HG03064 (cell line): ENCODE measurements around the gene TEPSIN.
"Not testable (repeated sequence)": the region's sequence is repeated elsewhere in the genome, so short reads cannot be mapped to it uniquely, and the experiment has no call there.

Experiments used
- ATAC-seq: cut with Tn5 transposase; IDR thresholded peaks from one replicate; pipeline ENCODE4 v1.9.1; 2021; ENCODE audit warnings: low read depth; ENCODE audit not compliant: unreplicated experiment

Gene TEPSIN

DNA sequence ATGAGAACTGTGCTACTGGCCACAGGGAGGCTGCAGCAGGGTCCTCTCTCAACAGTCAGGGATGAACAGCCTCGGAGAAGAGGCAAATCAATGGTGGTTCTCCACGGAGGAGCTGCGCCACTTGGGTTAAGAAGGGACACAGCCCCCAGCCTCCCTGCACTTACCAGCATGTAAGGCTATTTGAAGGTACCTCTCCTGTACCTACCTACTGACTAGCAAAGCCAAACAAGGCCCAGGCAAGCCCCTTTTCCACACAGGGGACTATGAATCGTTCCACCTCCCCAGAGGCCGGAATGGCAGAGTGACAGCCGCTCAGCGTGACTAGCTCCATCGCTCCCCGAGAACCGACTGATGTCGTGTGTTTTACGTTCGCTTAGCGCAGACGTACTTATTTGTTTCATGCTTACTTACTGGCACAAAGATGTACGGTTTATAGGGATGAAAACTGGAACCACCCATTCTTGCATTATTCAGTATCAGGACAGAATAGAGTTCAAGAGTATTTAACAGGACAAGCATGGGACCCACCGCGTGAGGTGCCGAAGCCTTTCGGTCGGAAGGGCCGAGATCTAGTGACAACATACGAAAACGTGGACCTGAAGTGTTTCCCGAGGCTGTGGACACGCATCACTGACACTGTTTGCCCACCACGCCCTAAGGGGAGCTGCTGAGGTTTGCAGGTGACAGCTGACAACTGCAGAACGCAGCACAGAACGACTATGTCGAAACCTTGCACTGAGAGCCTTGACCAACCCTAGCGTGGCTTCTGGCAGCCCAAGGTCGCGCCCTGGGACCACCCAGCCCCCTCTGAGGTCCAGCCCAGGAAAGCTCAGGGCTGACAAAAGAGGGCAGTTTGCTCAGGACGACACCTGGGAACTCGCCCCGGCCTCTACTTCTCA is 1.0 kb downstream of the TEPSIN start:
- ATAC-seq, result no peak

DNA sequence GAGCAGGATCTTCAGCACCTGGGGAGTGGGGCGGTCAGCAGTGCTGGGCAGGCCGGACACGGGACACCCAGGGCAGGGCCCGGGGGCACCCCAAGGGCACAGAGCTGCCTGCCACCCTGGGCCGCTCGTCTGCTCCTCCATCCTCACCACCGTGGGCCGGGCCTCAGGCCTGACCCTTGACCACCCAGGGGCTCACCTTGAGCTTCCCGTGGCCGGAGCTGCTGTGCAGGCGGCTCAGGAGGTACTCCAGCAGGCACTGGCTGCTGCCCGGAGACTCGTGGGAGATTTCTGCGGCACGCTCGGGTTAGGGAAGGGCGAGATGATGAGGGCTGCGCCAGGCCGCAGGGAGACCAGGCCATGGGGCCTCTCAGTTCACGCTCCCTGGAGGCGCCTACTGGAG is 2.1 kb downstream of the TEPSIN start:
- no peak for ATAC-seq

DNA sequence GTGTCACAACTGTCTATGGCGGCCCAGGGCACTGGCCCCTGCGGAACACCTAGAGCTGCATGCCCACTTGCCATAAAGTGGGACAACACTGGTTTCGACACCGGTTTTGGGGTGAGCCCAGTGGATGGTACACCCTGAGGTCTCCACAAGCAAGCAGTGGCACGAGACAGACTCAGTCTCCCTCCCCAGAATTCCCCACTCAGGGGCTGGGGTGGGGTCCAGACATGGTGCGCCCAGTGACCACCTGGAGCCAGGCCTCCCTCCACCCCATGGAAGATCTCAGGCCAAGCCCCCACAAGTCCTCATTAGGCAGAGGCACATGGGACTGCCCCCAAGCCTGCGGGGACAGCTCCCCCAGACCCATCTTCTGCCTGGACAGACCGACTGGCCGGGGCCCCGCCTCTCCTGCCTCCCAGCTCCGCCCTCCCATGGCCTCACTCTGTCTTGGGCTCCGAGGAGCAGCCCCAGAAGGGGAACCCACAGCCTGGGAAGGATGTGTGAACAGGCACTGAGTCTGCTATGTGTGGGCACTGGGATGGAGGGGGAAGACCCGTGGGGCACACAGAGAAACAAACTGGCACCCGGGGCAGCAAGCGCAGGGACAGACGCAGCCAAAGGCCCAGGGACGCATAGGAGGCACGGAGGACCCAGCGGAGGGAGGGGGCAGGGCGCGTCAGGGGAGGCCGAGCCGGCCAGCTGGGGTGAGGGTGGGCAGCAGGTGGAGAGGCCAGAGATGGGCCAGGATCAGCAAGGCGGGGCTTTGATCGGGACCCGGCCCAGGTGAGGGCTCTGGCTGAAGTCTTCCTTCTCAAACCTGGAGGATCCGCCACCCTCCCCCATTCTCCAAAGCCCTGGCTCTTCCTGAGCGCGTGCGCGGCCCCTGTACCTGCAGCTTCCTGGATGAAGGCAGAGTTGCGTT is 2.8 kb downstream of the TEPSIN start:
- no peak for ATAC-seq

DNA sequence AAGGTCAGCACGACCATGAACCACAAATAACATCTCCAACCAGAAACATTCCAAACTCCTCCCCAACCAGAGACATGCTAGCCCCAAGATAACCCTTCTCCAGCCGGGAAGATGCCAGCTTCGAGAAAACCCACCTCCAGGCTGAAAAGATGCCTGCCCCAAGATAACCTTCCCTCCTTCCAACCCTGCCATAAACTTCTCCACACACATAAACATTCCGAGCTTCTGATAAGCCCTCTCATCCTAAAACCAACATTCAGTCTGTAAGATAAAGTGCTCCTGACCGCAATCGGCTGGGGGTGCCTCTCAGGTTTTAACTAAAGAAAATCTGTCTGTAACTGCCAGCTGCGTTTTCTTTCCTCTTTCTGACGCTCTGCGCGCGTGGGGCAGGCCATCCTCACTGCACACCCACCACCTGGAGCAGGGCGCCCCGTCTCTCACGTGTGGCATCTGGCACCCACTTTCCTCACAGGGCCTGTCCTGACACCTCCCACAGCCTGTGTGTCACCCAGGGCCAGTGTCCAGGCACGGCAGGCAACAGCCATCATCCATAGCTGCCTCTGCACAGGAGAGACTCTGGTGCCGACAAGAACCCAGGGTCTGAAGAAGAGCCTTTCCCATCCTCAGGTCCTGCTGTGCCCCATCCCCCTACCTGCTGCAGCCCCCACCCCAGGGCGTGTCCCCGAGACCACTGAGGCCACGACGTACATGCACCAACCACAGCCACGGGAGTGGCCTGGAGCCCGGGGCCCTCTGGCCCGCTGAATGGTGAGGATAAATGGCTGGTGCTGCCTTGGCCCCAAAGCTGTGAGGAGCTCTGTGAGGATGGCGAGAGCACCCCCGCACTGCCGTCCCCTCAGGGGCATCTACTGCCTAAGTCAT is 3.7 kb downstream of the TEPSIN start:
- ATAC-seq, result no peak

DNA sequence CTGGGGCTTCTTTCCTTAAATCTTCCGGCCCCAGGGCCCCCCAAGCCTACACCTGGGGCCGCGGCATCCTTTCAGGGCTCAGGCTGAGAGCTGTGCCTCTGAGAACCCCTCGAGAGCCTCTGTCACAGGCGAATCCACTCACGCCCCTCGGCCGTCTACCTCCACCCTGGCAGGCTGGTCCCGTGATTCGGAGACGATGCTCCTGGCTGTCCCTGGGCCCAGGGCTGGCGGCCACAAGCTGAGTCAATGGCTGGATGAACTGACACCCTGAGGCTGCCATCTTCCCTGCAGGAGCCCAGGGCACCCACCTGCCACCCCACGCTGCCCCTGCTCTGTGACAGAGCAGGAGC is 4.4 kb downstream of the TEPSIN start:
- ATAC-seq, result no peak

DNA sequence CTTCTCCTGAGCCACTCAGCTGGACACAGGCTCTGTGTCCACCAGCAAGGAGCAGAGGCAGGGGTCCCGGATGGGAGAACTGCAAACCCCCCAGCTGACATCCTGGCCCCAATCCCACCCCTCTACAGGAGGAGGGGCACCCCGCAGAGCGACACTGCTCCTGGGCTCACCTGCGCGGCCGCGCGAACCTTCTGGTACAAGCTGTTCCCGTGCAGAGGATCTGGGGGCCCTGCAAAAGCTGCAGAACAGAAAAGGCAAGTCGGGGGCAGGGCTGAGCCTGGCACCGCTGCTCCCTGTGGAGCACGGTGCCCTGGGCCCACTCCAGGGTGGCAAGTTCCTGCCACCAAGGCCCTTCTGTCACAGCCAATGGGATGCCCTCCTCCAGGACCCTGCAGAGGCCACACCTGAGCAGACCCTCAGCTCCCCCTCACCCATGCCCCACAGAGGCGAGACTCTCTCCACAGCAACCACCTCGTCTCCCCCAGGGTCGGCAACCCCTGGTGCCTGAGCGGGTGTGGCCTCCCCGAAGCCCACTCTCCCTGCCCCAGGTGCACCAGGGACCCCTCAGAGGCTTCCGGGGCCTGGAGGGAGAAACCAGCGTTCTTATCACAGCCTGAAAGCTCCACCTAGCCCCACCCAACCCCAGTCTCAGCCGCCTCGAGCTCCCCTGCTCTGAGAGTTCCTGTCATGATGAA is 4.9 kb downstream of the TEPSIN start:
- no peak for ATAC-seq

DNA sequence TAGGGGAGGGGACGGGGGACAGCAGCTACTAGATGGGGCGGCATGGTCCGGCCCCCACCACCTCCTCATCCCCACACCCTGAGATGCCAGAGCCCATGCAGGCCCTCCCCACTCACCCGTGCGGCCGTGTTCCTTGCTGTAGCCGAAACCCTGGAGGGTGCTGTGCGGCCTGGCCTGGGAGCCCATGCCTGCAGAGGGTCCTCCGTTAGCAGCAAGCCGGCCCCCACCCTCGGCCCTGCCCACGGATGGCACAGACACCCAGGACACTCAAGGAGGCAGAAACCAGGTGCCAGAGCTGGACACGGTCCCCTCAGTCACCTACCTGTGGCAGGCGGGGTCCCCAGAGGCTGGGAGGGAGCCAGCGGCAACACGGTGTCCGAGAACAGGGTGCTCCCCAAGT is 5.5 kb downstream of the TEPSIN start:
- no peak for ATAC-seq

DNA sequence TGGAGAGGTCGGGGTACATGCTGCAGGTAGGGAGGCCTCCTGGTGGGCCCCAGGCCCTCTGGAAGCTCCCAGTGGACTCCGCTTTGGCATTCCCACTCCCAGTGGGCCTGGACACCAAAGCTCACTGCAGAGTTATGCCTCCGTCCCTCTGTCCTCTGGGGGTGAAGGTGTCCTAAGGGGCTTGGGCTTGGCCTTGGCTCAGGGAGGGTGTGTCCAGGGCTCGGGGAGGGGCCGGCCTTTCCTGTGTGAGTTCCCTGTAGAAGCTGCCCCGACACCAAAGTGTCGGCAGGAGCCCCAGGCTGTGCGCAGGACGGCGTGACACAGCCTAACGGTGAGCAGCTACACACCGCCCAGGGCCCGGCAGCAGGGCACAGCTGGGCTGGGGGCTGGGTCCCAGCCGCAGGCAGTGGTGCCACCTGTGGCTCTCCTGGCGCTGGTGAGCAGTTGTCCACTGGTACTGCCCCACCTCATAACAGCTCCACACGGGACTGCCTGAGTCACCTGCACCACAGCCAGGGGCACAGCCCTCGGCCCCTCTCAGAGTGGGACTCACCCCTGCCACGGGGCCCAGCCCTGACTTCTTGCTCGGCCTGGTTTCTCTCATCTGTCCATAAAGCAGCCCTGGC is 6.1 kb downstream of the TEPSIN start:
- no peak for ATAC-seq

DNA sequence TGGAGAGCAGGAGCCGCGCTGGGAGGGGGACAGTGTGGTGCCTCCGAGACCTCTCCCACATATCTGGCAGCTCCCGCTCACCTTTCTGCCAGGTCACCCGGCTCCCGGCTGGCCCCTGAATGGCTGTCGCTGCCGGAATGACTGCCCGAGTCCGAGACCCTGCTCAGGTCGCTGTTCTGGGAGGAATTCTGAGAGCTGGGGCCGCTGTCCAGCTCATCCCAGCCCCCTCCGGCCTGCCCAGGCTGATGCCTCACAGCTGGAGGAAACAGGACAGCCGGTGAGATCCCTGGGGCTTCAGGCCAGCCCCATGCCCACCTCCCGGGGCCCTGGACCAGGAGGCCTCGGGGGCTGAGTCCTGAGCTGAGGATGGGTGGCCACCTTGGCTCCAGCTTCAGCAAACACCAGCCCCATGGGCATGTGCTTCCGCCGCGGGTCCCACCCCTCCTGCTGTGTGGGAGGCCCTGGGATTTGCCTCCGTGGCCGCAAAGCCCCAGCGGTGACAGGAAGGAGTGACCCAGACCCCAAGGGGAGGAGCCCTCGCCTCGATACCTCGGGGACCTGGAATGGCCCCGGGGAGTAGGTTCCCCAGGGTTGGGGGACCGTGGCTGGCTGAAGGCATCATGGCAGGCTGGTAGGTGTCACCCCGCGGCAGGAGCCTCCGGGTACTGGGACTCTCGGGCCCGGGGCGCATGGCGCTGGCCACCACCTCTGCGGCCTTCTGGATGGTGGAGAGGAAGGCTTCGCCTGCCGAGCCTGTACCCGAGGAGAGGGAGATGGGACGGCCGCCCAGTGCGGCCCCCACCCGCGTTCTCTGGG is 6.9 kb downstream of the TEPSIN start:
- no peak for ATAC-seq

DNA sequence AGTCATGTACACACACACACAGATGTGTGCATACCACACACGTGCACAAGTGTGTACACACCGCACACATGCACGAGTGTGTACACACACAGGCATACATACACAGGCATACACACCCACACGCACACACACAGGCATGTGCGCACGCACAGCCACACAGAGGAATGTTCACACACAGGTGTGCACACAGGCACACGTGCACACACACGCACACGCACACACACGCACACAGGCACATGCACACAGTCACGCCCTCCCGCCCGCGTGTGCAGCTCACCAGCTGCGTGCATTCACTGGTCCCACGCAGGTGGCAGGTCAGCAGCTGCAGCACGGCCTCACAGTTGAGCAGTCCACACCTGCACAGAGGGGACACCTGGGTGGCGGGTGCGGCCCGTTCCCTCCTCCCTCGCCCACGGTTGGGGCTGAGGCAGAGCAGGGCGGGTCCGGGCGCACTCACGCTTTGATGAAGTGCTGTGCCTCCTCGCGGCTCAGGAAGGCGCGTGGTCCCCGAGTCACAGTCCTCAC is 7.7 kb downstream of the TEPSIN start:
- no peak for ATAC-seq

DNA sequence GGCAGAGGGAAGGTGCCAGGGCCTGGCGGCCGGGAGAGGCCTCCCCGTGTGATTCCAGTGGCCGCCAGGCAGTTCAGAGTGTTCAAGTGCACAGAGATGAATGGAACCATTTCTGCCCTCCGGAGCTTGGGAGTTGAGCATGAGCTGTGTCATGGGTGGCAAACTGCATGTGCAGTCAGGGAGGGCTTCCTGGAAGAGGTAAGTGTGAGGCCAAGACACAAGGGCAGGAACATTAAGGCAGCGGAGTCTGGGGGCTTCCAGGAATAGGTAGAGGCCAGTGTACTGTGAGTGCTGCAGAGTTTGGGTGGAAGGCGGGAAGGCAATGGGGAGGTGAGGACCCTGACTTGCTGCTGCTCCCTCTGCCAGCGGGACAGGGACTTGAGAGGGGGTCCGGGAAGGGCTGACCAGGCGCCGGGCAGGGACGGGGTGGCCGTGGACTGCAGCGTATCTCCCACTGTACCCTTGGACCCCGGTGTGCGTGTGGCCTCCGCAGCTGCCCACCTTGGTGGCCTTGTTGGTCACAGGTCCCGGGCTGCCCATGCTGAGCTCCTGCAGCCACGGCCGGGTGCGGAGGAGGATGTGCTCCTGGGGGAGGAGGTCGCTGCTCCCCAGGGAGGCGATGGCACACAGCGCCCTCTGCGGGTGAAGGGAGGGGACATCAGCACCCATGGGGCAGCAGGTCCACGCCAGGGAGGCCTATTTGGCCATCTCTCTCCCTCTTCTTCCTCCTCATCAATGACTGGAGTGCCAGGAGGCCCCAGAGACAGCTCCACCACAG is 8.6 kb downstream of the TEPSIN start:
- no peak for ATAC-seq

DNA sequence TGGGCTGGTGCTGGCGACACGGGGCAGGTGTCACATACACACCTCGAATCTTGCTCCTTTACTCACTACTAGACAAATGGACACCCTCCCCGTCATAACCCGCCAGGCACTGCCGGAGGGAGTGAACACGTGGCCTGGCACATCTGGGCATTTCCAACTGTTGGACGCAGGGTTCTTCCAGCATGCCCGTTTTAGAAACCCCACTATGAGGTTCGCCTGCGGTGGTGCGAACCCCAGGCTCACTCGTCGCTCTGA is 9.3 kb downstream of the TEPSIN start:
- ATAC-seq, result no peak

DNA sequence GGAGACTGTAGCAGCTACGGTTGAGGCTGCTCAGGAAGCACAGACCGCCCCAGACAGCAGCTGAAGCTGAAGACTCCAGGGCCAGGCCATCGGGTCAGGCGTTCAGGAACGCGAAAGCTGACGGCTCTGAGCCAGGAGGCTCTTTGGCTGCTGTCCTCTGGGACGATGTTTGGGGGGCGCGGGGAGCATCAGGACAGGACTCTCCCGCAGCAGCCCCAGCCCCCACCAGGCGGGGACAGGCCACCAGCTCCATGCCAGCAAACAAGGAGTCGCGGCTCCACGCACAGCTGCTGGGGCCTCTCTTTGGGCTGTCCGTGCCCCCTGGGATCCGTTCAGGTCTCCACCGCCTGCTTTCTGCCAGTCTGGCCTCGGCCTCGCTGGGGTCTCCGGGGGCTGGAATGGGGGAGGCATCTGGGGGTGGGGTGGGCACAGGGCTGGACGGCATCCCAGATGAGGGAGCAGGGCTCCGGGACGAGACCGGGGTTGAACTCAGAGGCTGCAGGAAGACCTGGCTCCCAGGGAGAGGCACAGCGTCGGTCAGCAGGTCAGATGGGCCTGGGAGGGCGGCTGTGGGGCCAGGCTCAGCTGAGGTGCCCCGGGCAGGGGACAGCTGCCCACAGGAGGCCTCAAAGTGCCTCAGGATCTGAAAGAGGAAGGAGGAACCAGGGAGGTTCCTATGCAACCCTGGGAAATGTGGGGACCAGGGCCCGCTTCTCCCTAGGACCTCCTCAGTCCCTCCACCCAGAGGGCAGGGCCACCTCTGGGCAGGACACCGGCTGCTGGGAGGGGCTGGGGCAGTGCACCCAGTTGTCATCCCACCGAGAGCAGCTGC is 9.8 kb downstream of the TEPSIN start:
- ATAC-seq, result no peak

DNA sequence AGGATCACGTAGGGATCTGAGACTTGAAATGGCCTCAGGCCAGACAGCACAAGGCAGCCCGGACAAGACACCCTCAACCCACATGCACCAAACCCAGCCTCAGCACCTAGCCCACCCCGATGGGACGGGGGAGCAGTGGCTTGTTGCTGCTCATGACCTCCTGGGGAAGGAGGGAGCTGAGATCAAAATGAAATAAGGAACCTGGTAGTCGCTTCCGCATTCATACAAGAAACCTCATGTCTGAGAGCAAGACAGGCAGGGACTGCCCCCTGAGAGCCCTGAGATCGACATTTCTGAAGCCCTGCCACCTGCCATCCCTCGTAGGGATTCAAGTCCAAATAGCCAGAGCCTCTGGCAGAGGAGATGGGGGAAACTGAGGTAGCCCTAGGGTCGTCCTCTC is 10.4 kb downstream of the TEPSIN start:
- ATAC-seq, result no peak

DNA sequence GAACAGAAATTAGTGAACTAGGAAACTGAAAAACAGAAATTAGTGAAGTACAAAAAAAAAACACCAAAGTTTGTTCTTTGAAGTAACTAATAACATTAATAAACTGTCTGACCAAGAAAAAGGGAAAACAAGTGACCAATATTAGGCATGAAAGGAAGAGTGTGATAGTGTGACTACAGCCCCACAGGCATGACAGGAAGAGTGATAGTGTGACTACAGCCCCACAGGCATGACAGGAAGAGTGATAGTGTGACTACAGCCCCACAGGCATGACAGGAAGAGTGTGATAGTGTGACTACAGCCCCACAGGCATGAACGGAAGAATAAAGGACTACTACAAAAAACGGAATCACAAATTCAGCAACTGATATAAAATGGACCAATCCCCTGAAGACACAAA is 11.2 kb downstream of the TEPSIN start:
- ATAC-seq, result not testable (repeated sequence)

DNA sequence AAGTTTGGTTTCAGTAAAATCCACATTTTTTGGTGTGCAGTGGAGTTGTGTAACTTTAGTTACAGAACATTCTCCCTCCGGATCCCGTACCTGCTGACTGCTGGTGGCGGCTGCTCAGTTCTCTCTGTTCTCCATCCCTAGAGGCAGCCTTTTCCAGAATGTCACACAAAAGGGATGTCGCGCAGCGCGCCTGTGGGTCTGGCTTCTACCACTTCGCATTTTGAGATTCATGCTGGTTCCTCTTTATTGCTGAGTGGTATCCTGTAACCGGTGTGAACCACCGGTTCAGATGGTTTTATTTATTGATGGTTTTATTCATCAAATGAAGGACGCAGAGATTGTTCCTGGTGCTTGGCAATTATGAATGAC is 15.1 kb downstream of the TEPSIN start:
- no peak for ATAC-seq
